Upper lobe of left lung (tissue), 6 donors: Measurements from ENCODE around the gene ST3GAL4. TPM values are rescaled to one million over a fixed set of nuclear protein-coding genes. Genes with fewer than 3 reads are reported as not detected.
A peak's percentile ranks its signal among the peaks of the same experiment; 100 is the strongest.

Experiments used
- ATAC-seq, 2 donors: fragments of 200-7000 bp; cut with Tn5 transposase; one replicate each; pipeline ENCODE4 v1.9.1; 2022; ENCODE audit warnings: mild to moderate bottlenecking in 2 of 2, moderate library complexity in 2 of 2; ENCODE audit not compliant: low FRiP score in 2 of 2
- DNase-seq, 2 donors: peaks; one replicate each; pipeline ENCODE4 v3.0.0-alpha.2; 2019 to 2020
- H3K27ac ChIP-seq, 4 donors: fragments of 200-600 bp; sonication (generic); one replicate each; pipeline ENCODE4 v1.5.1; 2016 to 2019
- H3K27me3 ChIP-seq, 4 donors: fragments of 200-600 bp; sonication (generic); one replicate each; pipeline ENCODE4 v1.5.1; 2017 to 2019
- H3K36me3 ChIP-seq, 4 donors: fragments of 200-600 bp; sonication (generic); one replicate each; pipeline ENCODE4 v1.5.1; 2016 to 2019
- H3K4me1 ChIP-seq, 4 donors: fragments of 200-600 bp; sonication (generic); one replicate each; pipeline ENCODE4 v1.5.1; 2018 to 2019
- H3K4me3 ChIP-seq, 4 donors: fragments of 200-600 bp; sonication (generic); one replicate each; pipeline ENCODE4 v1.5.1; 2017 to 2019; ENCODE audit warnings: mild to moderate bottlenecking in 2 of 4, moderate library complexity in 1 of 4
- H3K9me3 ChIP-seq, 4 donors: fragments of 200-600 bp; sonication (generic); one replicate each; pipeline ENCODE4 v1.5.1; 2018 to 2019
- CTCF ChIP-seq, 6 experiments: fragments of 450-650 bp in 4 of 6; fragments of 200-600 bp in 2 of 6; sonication (generic) in 2 of 6; IDR thresholded peaks; one replicate each; pipeline ENCODE4 v1.5.1; 2016 to 2019; ENCODE audit warnings: antibody characterized with exemption in 6 of 6
- EP300 ChIP-seq, 4 donors: sonication (generic); formaldehyde crosslinking; IDR thresholded peaks; one replicate each; pipeline ENCODE4 v1.5.1; 2017; ENCODE audit warnings: antibody characterized with exemption in 4 of 4, control low read depth in 2 of 4
- POLR2A ChIP-seq, 4 donors: fragments of 450-650 bp; IDR thresholded peaks; one replicate each; pipeline ENCODE4 v1.5.1; 2016 to 2017; ENCODE audit warnings: antibody characterized with exemption in 4 of 4, mild to moderate bottlenecking in 2 of 4
- POLR2AphosphoS5 ChIP-seq, 2 donors: sonication (generic); formaldehyde crosslinking; IDR thresholded peaks; one replicate each; pipeline ENCODE4 v1.5.1; 2017; ENCODE audit warnings: antibody characterized with exemption in 2 of 2
- WGBS, 2 donors: methylation state at CpG; one replicate each; pipeline ENCODE4 v1.1.5; 2017 to 2018; 5-methylcytosine and 5-hydroxymethylcytosine counted together
- total RNA-seq, 6 donors: library from RNA; depleted of rRNA in 4 of 6; stranded (reverse); fragments of >200 nt in 4 of 6; gene quantifications; one replicate each; pipeline versions ENCODE4 v1.1.0 to v1.2.1, GENCODE V29; 2016 to 2021
- donor health status: DM: no; HTN: no; CAD: no; lungs with moderate emphysema.
- donor health status: DM: no; HTN: yes; CAD: no; lungs with severe emphysema.

ST3GAL4 gene
- total RNA-seq, 6 donors from 2014 or later, result 20.6 to 47.9 (median 34.0) TPM

- Histone ChIP-seq H3K27me3 (no peaks in the 10 kb centered on the region), H3K4me1 (peaks cover 10 to 32% (median 17%) of the 10 kb centered on the region in 4 donors), H3K36me3 (no peaks in the 10 kb centered on the region), H3K27ac (peak overlapping the region; percentile 53 to 87 (median 82)), H3K4me3 (no peak overlapping the region), H3K9me3 (no peaks in the 10 kb centered on the region)
- 84 to 86% methylated on average over 22 to 23 of the region's 23 CpGs for WGBS, 2 donors
- TF ChIP-seq POLR2AphosphoS5 (IDR thresholded peaks at IDR 0.05), result no peak
- no peak for TF ChIP-seq EP300 (IDR thresholded peaks at IDR 0.05)
- no peak for TF ChIP-seq CTCF (IDR thresholded peaks at IDR 0.05)
- TF ChIP-seq POLR2A (IDR thresholded peaks at IDR 0.05), result no peak
- ATAC-seq, result peak; percentile 23 to 81
- peak in 1 of 2 donors; percentile 39 for DNase-seq
These were observed 76.0 kb downstream of the ST3GAL4 start for GRCh38 chr11:126431401-126432064.

DNA sequence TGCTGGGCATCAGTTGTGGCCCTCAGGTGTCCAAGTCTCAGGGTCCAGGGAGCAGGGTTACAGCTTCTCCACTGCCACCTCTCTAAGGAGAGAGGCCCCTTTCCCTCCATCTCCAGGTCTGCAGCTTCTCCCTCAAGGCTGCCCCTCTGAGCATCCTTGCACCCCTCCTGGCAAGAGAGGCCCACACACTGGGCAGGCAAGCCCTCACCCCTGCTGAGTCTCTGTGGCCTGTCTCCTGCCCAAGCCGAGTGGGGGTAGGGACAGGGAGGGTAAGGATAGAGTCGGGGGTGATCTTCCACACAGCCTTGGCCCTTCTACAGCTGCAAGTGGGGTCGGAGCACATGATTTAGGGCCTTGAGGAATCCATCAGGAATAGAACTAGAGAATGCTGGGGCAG lies 76.6 kb downstream of the ST3GAL4 start:
- H3K27me3 ChIP-seq, result no peaks in the 10 kb centered on the region
- TF ChIP-seq CTCF (IDR thresholded peaks at IDR 0.05) (no peak), EP300 (IDR thresholded peaks at IDR 0.05) (no peak), POLR2A (IDR thresholded peaks at IDR 0.05) (no peak)
- no peaks in the 10 kb centered on the region for H3K36me3 ChIP-seq
- DNase-seq (no peak), ATAC-seq (peak in 1 of 2 donors; percentile 1)
- H3K27ac ChIP-seq, result peak overlapping the region; percentile 48 to 87 (median 82)
- H3K4me1 ChIP-seq, result peaks cover 10 to 31% (median 16%) of the 10 kb centered on the region in 4 donors
- 80 to 92% methylated on average over 3 of the region's 3 CpGs for WGBS, 2 donors
- no peaks in the 10 kb centered on the region for H3K9me3 ChIP-seq
- H3K4me3 ChIP-seq, result no peak overlapping the region

DNA sequence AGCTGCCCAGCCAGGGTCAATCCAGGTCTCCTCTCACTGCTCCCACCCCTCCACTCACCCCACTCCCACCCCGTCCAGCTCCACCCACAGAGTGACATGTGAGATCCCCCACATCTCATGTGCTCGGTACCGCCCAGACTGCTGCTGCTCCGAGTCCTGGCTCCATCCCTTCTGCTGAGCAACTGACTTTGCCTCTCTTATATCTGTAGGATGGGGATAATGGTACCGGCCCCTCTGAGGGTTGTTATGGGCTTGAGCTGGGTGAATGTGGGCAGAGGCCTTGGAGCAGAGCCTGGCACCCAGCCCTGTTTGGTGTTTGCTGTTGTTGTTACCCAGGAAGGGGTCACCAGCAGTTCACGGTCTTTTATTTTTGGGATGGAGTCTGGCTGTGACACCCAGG lies 77.0 kb downstream of the ST3GAL4 start:
- no peaks in the 10 kb centered on the region for H3K27me3 ChIP-seq
- H3K4me3 ChIP-seq, result no peak overlapping the region
- peak in 1 of 2 donors; percentile 62 for ATAC-seq
- peak overlapping the region; percentile 48 to 87 (median 82) for H3K27ac ChIP-seq
- TF ChIP-seq POLR2A (IDR thresholded peaks at IDR 0.05) (no peak), POLR2AphosphoS5 (IDR thresholded peaks at IDR 0.05) (no peak), CTCF (IDR thresholded peaks at IDR 0.05) (no peak), EP300 (IDR thresholded peaks at IDR 0.05) (no peak)
- no peak for DNase-seq
- H3K9me3 ChIP-seq, result no peaks in the 10 kb centered on the region
- 86 to 92% methylated on average over 4 to 6 of the region's 6 CpGs for WGBS, 2 donors
- no peaks in the 10 kb centered on the region for H3K36me3 ChIP-seq
- H3K4me1 ChIP-seq, result peaks cover 10 to 26% (median 14%) of the 10 kb centered on the region in 4 donors

DNA sequence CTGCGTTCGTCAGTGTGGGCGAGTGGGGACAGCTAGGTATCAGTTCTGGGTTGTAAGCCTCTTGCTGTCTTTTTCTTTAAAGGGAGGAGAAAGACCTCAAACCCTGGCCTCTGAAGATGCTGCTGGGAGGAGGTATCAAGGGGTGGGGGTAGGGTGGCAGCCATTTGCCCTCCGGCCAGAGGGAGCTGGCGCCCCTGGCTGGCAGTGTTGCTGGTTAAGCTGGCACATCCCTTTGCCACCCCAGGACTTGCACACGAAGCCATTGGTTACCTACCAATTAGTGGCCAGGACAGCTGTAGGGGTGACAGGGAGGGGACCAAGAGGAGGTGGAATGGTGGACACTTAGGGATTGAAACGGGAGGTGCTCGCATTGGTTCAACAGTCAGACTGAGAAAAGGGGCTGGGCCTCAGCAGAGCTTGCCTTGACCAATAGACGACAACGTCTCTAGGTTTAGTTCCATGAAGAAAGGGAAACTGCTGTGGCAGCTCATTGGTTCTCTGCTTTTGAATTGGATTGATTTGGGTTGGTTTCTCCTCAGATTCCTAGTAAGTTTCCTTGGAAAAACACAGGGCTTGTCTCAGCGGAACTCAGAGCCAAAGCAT lies 77.9 kb downstream of the ST3GAL4 start:
- 86 to 87% methylated on average over 9 to 11 of the region's 11 CpGs for WGBS, 2 donors
- Histone ChIP-seq H3K9me3 (no peaks in the 10 kb centered on the region), H3K27me3 (no peaks in the 10 kb centered on the region), H3K4me1 (peaks cover 8 to 21% (median 13%) of the 10 kb centered on the region in 4 donors), H3K27ac (peak overlapping the region in 1 of 4 donors; percentile 81), H3K36me3 (no peaks in the 10 kb centered on the region), H3K4me3 (no peak overlapping the region)
- TF ChIP-seq EP300 (IDR thresholded peaks at IDR 0.05), result no peak
- TF ChIP-seq CTCF (IDR thresholded peaks at IDR 0.05), result no peak
- TF ChIP-seq POLR2A (IDR thresholded peaks at IDR 0.05), result no peak
- TF ChIP-seq POLR2AphosphoS5 (IDR thresholded peaks at IDR 0.05), result no peak
- ATAC-seq, result no peak
- no peak for DNase-seq
